GM19438 (cell line): ENCODE data around the gene ZNF708.
"Not testable (repeated sequence)": the region's sequence is repeated elsewhere in the genome, so short reads cannot be mapped to it uniquely, and the experiment has no call there.

Experiments
- ATAC-seq: cut with Tn5 transposase; IDR thresholded peaks from one replicate; pipeline ENCODE4 v1.9.1; 2021; ENCODE audit warnings: low read depth; ENCODE audit not compliant: unreplicated experiment

Gene ZNF708

DNA sequence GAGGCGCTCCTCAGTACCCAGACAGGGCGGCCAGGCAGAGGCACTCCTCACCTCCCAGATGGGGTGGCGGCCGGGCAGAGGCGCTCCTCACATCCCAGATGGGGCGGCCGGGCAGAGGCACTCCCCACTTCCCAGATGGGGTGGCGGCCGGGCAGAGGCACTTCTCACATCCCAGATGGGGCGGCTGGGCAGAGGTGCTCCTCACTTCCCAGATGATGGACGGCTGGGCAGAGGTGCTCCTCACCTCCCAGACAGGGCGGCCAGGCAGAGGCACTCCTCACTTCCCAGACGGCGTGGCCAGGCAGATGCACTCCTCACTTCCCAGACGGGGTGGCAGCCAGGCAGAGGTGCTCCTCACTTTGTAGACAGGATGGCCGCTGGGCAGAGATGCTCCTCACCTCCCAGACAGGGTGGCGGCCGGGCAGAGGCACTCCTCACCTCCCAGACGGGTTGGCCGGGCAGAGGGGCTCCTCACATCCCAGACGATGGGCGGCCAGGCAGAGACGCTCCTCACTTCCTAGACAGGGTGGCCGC is 68.3 kb downstream of the ZNF708 start:
- ATAC-seq: not testable (repeated sequence)

DNA sequence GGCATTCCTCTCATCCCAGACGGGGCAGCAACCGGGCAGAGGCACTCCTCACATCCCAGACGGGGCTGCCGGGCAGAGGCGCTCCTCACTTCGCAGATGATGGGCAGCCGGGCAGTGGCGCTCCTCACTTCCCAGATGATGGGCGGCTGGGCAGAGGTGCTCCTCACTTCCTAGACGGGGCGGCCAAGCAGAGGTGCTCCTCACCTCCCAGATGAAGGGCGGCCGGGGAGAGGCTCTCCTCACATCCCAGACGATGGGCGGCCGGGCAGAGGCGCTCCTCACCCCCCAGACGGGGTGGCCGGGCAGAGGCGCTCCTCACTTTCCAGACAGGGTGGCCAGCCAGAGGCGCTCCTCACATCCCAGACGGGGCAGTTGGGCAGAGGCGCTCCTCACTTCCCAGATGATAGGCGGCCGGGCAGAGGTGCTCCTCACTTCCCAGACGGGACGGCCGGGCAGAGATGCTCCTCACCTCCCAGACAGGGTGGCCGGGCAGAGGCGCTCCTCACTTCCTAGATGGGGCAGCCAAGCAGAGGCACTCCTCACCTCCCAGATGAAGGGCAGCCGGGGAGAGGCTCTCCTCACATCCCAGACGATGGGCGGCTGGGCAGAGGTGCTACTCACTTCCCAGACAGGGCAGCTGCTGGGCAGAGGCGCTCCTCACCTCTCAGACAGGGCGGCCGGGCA is 68.9 kb downstream of the ZNF708 start:
- no peak for ATAC-seq

DNA sequence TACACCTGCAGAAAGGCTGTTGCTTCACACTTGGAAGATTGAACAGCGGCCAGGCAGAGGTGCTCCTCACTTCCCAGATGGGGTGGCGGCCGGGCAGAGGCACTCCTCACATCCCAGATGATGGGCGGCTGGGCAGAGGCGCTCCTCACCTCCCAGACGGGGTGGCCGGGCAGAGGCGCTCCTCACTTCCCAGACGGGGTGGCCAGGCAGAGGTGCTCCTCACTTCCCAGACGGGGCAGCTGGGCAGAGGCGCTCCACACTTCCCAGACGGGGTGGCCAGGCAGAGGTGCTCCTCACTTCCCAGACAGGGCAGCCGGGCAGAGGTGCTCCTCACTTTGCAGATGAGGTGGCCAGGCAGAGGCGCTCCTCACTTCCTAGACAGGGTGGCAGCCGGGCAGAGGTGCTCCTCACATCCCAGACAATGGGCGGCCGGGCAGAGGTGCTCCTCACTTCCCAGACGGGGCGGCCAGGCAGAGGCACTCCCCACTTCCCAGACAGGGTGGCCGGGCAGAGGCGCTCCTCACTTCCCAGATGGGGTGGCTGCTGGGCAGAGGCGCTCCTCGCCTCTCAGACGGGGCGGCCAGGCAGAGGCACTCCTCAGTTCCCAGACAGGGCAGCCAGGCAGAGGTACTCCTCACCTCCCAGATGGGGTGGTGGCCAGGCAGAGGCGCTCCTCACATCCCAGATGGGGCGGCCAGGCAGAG is 69.6 kb downstream of the ZNF708 start:
- not testable (repeated sequence) for ATAC-seq

DNA sequence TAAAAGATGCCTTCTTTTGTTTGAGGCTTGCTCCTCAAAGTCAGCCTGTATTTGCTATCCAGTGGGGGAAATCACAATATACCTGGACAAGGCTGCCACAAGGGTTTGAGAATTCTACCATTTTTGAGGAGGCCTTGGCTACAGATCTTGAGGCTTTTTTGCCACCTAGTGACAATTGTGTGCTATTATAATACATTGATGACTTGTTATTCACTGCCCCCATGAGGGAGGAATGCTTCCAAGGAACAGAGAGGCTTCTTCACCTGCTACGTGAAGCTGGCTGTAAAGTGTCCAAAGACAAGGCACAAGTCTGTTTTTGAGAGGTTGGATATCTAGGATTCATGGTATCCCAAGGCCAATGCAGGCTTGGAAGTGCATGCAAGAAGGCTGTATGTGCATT is 72.5 kb downstream of the ZNF708 start:
- ATAC-seq: no peak
